ENCODE data around the gene HBM.

HBM gene

GRCh38 chr16:189604-190186, 23.9 kb downstream of the HBM start:
- no peak overlapping the region for H3K27ac ChIP-seq (ENCODE audit: extremely low read depth, low read depth, low read length)
- H3K9me3 ChIP-seq (ENCODE audit: control insufficient read depth, insufficient read depth, low read depth, low read length): no peaks in the 10 kb centered on the region
- TF ChIP-seq GLI2 (tag by site-specific recombination; IDR thresholded peaks at IDR 0.05; ENCODE audit: borderline replicate concordance, low read depth): no peak
- no peak for TF ChIP-seq ZNF529 (tag by site-specific recombination; IDR thresholded peaks at IDR 0.05; ENCODE audit: insufficient replicate concordance)
- TF ChIP-seq ZNF777 (tag by site-specific recombination; IDR thresholded peaks at IDR 0.05; ENCODE audit: borderline replicate concordance): no peak
- ChIA-PET POLR2A (no interaction called here), CTCF (interaction anchor here (0.5 kb wide), 1 partner anchor 17 kb away, joined by 3 read pairs; no protein-coding TSS in a partner anchor)
- H3K36me3 ChIP-seq (ENCODE audit: control insufficient read depth in 2 of 2, insufficient read depth in 1 of 2, low read length in 2 of 2): peaks cover 35 to 78% of the 10 kb centered on the region in 2 experiments; a peak in 2 of 3 replicates
- H3K4me1 ChIP-seq (ENCODE audit: control insufficient read depth, insufficient read depth, low read length): no peaks in the 10 kb centered on the region
- no peak overlapping the region for H3K4me3 ChIP-seq (ENCODE audit: low read depth, low read length)

- Histone ChIP-seq H3K9me3 (ENCODE audit: control insufficient read depth, insufficient read depth, low read depth, low read length) (no peaks in the 10 kb centered on the region), H3K36me3 (ENCODE audit: control insufficient read depth in 2 of 2, insufficient read depth in 1 of 2, low read length in 2 of 2) (peaks cover 53 to 95% of the 10 kb centered on the region in 2 experiments; a peak in 2 of 3 replicates), H3K4me3 (ENCODE audit: low read depth, low read length) (no peak overlapping the region), H3K27ac (ENCODE audit: extremely low read depth, low read depth, low read length) (no peak overlapping the region), H3K4me1 (ENCODE audit: control insufficient read depth, insufficient read depth, low read length) (no peaks in the 10 kb centered on the region)
- TF ChIP-seq ZFHX2 (tag by site-specific recombination; conservative IDR thresholded peaks at IDR 0.05) (peak; percentile 54), EGR2 (tag by site-specific recombination; IDR thresholded peaks at IDR 0.05; ENCODE audit: low read depth) (peak; percentile 64), ZNF2 (tag by site-specific recombination; IDR thresholded peaks at IDR 0.05) (no peak), ZBTB6 (tag by site-specific recombination; IDR thresholded peaks at IDR 0.05) (no peak)
- ChIA-PET POLR2A (interaction anchor here (0.6 to 1.0 kb wide), 2 partner anchors 10 to 20 kb away, joined by 4 to 5 read pairs; no protein-coding TSS in a partner anchor), CTCF (interaction anchor here (1.1 to 1.9 kb wide), 4 partner anchors 10 to 95 kb away, joined by 3 to 9 read pairs (median 7); no protein-coding TSS in a partner anchor)
Measured at GRCh38 chr16:191831-192230, 26.1 kb downstream of the HBM start.

GRCh38 chr16:192686-193085, 26.9 kb downstream of the HBM start:
- CTCF ChIA-PET: interaction anchor here (1.0 to 1.6 kb wide), 3 partner anchors 11 to 96 kb away, joined by 3 to 6 read pairs (median 6); no protein-coding TSS in a partner anchor
- no peaks in the 10 kb centered on the region for H3K4me1 ChIP-seq (ENCODE audit: control insufficient read depth, insufficient read depth, low read length)
- H3K36me3 ChIP-seq (ENCODE audit: control insufficient read depth in 2 of 2, insufficient read depth in 1 of 2, low read length in 2 of 2): peaks cover 59 to 96% of the 10 kb centered on the region in 2 experiments
- TF ChIP-seq ZNF571 (tag by site-specific recombination; IDR thresholded peaks at IDR 0.05): no peak
- TF ChIP-seq SCRT2 (tag by site-specific recombination; IDR thresholded peaks at IDR 0.05): no peak
- no peak for TF ChIP-seq ZNF2 (tag by site-specific recombination; IDR thresholded peaks at IDR 0.05)
- TF ChIP-seq ZNF274 (IDR thresholded peaks at IDR 0.05; ENCODE audit: low read length): no peak
- no peak for TF ChIP-seq ZNF274 (tag by site-specific recombination; IDR thresholded peaks at IDR 0.05; ENCODE audit: borderline replicate concordance)
- no peak for TF ChIP-seq ZNF311 (tag by site-specific recombination; IDR thresholded peaks at IDR 0.05; ENCODE audit: borderline replicate concordance)
- TF ChIP-seq ZNF433 (tag by site-specific recombination; IDR thresholded peaks at IDR 0.05; ENCODE audit: low read depth): no peak
- no peak for TF ChIP-seq ZNF394 (tag by site-specific recombination; IDR thresholded peaks at IDR 0.05; ENCODE audit: borderline replicate concordance)
- TF ChIP-seq GLI4 (tag by site-specific recombination; IDR thresholded peaks at IDR 0.05): no peak
- TF ChIP-seq ZNF501 (tag by site-specific recombination; IDR thresholded peaks at IDR 0.05): no peak
- TF ChIP-seq ZFP41 (tag by site-specific recombination; IDR thresholded peaks at IDR 0.05; ENCODE audit: borderline replicate concordance): no peak
- no peak for TF ChIP-seq ZNF704 (tag by site-specific recombination; IDR thresholded peaks at IDR 0.05)
- no peak for TF ChIP-seq ZNF530 (tag by site-specific recombination; IDR thresholded peaks at IDR 0.05; ENCODE audit: low read depth)
- no peak for TF ChIP-seq TSHZ1 (tag by site-specific recombination; IDR thresholded peaks at IDR 0.05; ENCODE audit: borderline replicate concordance)
- no peak for TF ChIP-seq HOXA7 (CRISPR knock-in tag; IDR thresholded peaks at IDR 0.05; ENCODE audit: borderline replicate concordance)
- H3K27ac ChIP-seq (ENCODE audit: extremely low read depth, low read depth, low read length): no peak overlapping the region
- H3K4me3 ChIP-seq (ENCODE audit: low read depth, low read length): no peak overlapping the region
- H3K9me3 ChIP-seq (ENCODE audit: control insufficient read depth, insufficient read depth, low read depth, low read length): no peaks in the 10 kb centered on the region
- POLR2A ChIA-PET: no interaction called here

Data from HEK293 (cell line).